Bronchial epithelial cell (primary cell): Measurements from ENCODE around the gene ASZ1. TPM values are rescaled to one million over a fixed set of nuclear protein-coding genes. Genes with fewer than 3 reads are reported as not detected.
A peak's percentile ranks its signal among the peaks of the same experiment; 100 is the strongest.

Experiments used
- DNase-seq: peaks from one replicate; pipeline ENCODE4 v3.0.0-alpha.2; 2010; ENCODE audit warnings: low read depth
- FAIRE-seq: peaks from 2 replicates; lab custom pipeline; 2011; peaks lifted over from hg19 to GRCh38; lab: Jason Lieb, UNC
- H3K27me3 ChIP-seq: 2 replicates; pipeline ENCODE4 v1.5.1; 2011; ENCODE audit warnings: low read length; ENCODE audit not compliant: control insufficient read depth, insufficient read depth
- H3K36me3 ChIP-seq: 2 replicates; pipeline ENCODE4 v1.5.1; 2011; ENCODE audit warnings: low read length; ENCODE audit not compliant: control insufficient read depth, insufficient read depth
- H3K4me3 ChIP-seq: 2 replicates; pipeline ENCODE4 v1.5.1; 2011; ENCODE audit warnings: mild to moderate bottlenecking, low read depth, low read length, control low read depth
- CTCF ChIP-seq: IDR thresholded peaks from 2 replicates; pipeline ENCODE4 v1.5.1; 2011; ENCODE audit warnings: mild to moderate bottlenecking, moderate library complexity, low read length, control low read depth, inconsistent platforms; ENCODE audit not compliant: insufficient read depth, severe bottlenecking
- total RNA-seq: library from RNA; depleted of rRNA; stranded (reverse); fragments of >200 nt; gene quantifications from 2 replicates; pipeline ENCODE4 v1.2.1, GENCODE V29; 2014

Gene ASZ1
- total RNA-seq, 1 donor from 2014 or later, result not detected

GRCh38 chr7:117322741-117323304, 104.5 kb downstream of the ASZ1 start, which contains the start of gene WNT2:
Gene WNT2, minus strand, starts transcription at chr7:117323058. Its CDS starts 69 bp downstream, at chr7:117322989.
- DNase-seq (no peak), FAIRE-seq (no peak)
- H3K27me3 ChIP-seq, result peaks cover 31% of the 10 kb centered on the region
- H3K4me3 ChIP-seq, result peak within 1 kb of the TSS; percentile 33
- TF ChIP-seq CTCF, result no peak
- no peaks in the 10 kb centered on the region for H3K36me3 ChIP-seq

GRCh38 chr7:117320523-117320922, 106.8 kb downstream of the ASZ1 start:
- no peak overlapping the region for H3K4me3 ChIP-seq
- H3K27me3 ChIP-seq, result peaks cover 31% of the 10 kb centered on the region
- FAIRE-seq, result no peak
- DNase-seq, result no peak
- H3K36me3 ChIP-seq, result no peaks in the 10 kb centered on the region
- TF ChIP-seq CTCF, result no peak

- peaks cover 31% of the 10 kb centered on the region for H3K27me3 ChIP-seq
- H3K4me3 ChIP-seq, result no peak overlapping the region
- no peaks in the 10 kb centered on the region for H3K36me3 ChIP-seq
- DNase-seq (no peak), FAIRE-seq (no peak)
- no peak for TF ChIP-seq CTCF
Measured at GRCh38 chr7:117319181-117319580, 108.1 kb downstream of the ASZ1 start.

- H3K36me3 ChIP-seq, result no peaks in the 10 kb centered on the region
- peaks cover 3% of the 10 kb centered on the region for H3K27me3 ChIP-seq
- FAIRE-seq, result no peak
- no peak for TF ChIP-seq CTCF
- no peak overlapping the region for H3K4me3 ChIP-seq
- DNase-seq, result no peak
Measured at GRCh38 chr7:117313582-117313981, 113.7 kb downstream of the ASZ1 start.

Other genes with a start within 250 kb of the ASZ1 start
- gene WNT2, start 104.4 kb downstream of the ASZ1 start, total RNA-seq, result under 0.01 TPM in 1 of 2 replicates, not detected in the other
- under 0.01 and 0.13 TPM in 2 replicates for gene CFTR, start 52.5 kb upstream of the ASZ1 start, total RNA-seq